GM18507 (cell line): ENCODE measurements around the gene HP1BP3.
"Not testable (repeated sequence)": the region's sequence is repeated elsewhere in the genome, so short reads cannot be mapped to it uniquely, and the experiment has no call there.

Experiments used
- DNase-seq: peaks from one replicate; pipeline ENCODE4 v3.0.0; 2011; ENCODE audit warnings: low read depth; ENCODE audit not compliant: insufficient read length; ENCODE audit errors: extremely low spot score
- FAIRE-seq: peaks from 2 replicates; lab custom pipeline; 2011; peaks lifted over from hg19 to GRCh38; lab: Jason Lieb, UNC

The HP1BP3 gene

DNA sequence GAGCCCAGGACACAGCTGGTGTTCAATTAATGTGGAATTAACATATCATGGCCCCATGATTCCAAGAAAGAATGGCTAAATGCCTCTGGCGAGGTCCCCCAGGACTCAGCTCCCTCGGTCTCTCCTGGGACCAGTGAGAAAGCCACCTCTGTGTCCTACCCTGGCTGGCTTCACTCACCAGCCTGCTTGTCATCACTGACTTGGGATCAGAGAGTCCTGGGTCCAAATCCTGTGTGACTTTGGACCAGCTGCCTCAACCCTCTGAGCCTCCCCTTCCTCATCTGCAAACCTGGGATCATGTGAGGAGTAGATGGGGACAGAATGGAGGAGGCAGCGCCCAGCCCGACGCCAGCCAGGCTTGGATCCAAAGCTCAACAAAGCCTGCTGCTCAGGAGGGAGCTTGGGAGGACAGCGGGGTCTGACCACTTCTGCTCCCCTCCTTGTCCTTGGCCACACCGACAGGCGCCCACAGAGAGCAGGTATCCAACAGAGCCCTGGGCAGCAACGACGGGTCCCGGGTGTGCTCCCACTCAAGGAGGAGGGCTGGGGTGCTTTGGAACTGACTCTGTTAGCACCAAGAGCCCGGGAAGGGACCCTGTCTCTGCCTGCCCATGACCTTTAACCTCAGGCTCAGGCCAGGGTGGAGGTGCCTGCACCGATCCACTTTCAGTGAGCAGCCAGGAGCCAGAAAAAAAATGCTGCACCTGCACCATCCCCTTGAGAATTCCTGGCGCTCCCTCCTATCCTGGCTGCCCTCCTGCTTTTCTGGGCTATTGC lies 57.8 kb downstream of the HP1BP3 start:
- FAIRE-seq (no peak), DNase-seq (no peak)

- no peak for FAIRE-seq
- no peak for DNase-seq
Observed at GRCh38 chr1:20728371-20729154, 58.5 kb downstream of the HP1BP3 start.

GRCh38 chr1:20727746-20728316 lies 59.3 kb downstream of the HP1BP3 start:
- no peak for DNase-seq
- no peak for FAIRE-seq

- DNase-seq, result no peak
- FAIRE-seq, result no peak
Observed at GRCh38 chr1:20726932-20727745, 60.0 kb downstream of the HP1BP3 start.

DNA sequence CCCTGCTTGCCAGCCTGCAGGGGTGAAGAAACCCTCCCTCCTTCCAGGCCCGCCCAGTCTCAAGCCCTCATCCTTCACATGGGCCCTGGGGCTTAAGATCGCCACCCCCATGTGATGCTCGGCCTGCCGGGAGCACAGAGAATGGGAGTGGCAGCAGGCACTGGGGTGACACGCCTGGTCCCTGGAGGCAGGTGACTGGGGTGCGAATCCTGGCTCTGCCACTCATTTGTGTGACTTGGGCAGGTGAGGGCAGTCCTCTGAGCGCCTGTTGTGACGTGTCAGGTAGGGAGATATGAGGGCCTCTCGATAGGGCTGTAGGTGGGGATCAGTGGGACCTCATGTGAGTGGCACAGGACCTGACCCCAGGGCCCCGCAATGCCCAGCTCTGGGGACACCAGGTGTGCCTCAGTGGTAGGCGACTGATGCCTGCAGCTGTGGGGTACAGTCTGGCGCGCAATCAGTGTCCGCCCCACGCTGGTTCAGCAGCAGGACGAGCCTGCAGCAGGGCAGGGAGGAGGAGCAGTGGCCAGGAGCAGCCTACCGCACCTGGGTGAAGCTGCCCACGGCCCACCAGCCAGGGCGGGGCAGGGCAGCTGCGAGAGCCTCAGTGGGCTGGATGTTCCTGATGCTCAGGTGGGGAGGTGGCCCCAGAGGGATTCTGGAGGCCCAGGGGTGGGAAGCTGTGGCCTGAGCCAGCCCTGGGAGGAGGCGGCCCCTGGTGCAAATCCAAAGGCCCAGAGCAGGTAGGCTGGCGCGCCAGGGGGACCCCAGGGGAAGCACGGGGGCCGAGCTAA lies 60.8 kb downstream of the HP1BP3 start:
- DNase-seq, result no peak
- no peak for FAIRE-seq

DNA sequence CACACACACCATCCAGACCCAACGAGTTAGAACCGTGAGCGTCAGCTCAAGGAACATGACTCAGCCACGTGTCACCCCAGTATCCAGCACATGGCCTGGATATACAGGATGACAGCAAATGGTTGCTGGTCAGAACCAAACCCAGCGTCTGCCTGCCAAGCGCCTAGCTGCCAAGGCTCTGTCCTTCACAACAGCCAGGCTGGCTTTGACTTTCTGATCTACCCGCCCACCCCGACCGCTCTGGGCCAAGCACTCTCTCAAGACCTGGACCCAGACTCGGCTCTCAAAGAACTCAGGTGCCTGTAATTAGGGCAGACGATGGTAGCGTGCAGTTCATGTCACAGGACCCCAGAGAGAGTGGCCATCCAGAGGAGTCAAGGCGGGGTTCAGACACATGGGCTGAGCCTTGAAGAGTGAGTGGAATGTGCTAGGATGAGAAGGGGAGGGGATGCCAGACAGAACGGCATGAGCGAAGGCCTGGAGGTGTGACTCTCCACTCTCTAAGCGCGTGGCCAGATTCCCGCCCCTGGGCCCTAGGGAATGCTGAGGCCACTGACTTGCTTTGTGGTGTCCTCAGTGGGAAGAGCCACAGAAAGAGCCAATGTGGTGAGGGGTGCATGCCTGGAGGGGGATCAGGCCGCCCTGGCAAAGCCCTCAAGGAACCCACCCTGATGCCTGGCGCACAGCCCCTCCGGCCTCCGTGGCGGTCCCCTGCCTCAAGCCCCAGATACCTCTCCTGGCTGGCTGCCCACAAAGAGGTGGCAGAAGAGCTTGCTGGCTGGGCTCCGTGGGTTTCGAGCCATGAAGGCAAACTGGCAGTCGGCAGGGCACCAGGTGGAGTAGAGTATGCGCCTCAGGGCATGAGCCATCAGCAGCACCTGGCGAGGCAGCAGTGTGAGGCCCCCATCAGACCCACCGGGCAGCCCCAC lies 61.7 kb downstream of the HP1BP3 start:
- DNase-seq (no peak), FAIRE-seq (no peak)

- FAIRE-seq (no peak), DNase-seq (no peak)
Observed at GRCh38 chr1:20724364-20725188, 62.5 kb downstream of the HP1BP3 start.

DNA sequence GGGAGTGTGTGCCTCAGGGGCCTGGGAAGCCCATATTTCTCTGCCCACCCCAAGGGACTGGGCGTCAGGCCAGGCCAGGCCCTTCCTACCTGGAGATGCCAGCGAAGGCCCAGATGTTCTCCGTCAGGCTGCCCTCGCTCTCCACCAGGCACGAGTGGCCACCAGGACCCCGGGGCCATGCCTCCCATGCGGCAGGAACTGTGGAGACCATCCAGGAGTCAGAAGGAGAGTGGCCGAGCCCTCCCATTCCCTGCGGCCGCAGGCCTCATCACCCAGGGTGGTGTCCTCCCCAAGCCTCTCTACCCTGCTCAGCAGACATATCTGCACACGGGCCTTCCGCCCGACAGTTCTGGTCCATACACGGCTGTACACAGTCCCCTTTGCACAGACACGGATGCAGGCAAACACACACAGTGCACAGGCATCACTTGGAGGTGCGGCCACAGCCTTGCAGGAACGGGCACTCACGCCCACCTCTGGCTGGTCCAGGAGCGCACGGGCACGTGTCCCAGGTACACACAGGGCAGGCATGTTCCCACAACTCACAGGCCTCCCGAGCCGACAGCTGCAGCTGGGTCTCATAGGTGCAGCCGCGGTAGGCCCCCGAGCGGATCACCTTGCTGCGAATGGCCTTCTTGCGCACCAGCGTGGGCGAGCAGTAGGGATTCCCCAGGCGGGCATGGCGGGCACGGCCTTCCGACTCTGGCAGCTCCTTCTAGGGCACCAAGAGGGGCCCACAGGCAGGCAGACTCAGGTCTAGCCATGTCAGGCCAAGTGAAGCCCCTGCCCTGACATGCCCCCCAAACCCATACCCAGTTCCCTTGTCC lies 63.4 kb downstream of the HP1BP3 start:
- FAIRE-seq, result no peak
- no peak for DNase-seq

DNA sequence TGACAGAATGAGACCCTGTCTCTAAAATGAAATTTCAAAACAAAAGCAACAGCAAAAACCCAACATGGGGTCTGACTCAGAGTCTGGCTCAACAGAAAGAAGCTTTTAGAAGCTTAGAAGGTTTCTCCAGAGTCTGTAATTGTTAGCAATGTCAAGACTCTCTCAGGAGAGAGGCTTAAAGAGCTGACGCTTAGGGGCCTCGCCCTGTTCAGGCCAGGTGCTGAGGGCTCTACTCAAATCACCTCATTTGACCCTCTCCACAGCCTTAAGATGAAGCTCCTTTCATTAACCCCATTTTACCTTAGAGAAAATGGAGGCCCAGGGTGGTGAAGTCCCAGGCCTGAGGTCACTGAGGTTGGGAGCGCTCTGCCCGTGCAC lies 64.0 kb downstream of the HP1BP3 start:
- no peak for FAIRE-seq
- DNase-seq, result no peak

- FAIRE-seq (no peak), DNase-seq (no peak)
Observed at GRCh38 chr1:20721117-20722061, 65.7 kb downstream of the HP1BP3 start.

- DNase-seq (no peak), FAIRE-seq (no peak)
Observed at GRCh38 chr1:20720631-20721091, 66.4 kb downstream of the HP1BP3 start.

DNA sequence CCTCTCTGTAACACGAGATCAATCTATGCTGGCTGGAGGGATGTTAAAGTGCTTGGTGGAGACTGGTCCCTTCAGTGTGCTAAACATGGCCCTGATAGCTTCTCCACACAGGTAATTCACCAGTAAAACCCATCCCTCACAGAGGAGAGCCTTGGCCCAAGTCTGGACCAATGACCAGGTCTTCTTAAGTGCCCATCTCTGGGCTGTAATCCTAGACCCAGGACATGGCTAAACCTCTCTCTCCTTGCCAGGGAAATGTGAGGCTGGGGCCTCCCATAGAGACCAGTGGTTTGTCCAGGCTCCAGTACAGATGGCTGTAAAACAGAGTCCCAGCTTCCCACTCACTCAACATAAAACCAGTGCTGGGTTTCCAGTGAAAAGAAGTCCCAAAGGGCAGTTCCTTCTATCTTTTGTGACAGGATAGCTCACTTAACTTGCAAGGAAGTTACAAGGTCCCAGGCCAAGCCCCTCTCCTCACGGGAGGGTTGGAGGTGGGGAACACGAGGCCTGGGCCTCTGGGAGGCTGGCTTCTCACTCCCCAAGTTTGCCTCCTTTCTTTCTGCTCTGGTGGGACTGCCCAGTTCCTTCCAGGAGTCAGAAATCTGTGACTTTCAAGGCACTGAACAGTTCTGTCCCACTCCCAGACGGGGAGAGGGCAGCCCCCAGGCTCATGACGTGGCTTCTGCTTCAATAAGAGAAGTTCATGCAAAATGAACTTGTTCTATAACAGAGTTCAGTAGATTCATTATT lies 67.1 kb downstream of the HP1BP3 start:
- DNase-seq (no peak), FAIRE-seq (no peak)

- FAIRE-seq, result no peak
- DNase-seq, result no peak
Observed at GRCh38 chr1:20719261-20719660, 67.8 kb downstream of the HP1BP3 start.

DNA sequence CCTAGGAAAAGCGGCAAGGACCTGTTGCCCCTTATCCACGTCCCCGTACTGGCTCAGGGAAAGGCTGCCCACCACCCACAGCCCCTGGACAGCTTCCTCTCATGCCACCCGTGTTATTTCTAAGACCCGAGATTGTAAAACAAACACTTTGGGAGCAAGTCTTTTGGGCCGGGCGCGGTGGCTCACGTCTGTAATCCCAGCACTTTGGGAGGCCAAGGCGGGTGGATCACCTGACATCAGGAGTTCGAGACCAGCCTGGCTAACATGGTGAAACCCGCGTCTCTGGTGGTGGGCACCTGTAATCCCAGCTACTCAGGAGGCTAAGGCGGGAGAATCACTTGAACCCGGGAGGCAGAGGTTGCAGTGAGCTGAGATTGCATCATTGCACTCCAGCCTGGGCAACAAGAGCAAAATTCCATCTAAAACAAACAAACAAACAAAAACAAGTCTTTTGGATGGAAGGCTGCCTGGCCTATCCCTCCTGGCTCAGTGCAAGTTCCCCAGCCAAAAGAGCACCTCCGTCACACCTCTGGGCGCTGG lies 68.7 kb downstream of the HP1BP3 start:
- not testable (repeated sequence) for FAIRE-seq

More for the DNA sequence above, 68.7 kb downstream of the HP1BP3 start:
- not testable (repeated sequence) for DNase-seq
